WTC11 (cell line): Measurements from ENCODE around the gene SALL4.

Experiments used
- CBFB ChIP-seq: sonication (generic); formaldehyde crosslinking; IDR thresholded peaks from 2 replicates; pipeline ENCODE4 v1.8.1; 2022; ENCODE audit warnings: mild to moderate bottlenecking, low read depth, missing genetic modification reagents
- CTCF ChIP-seq: fragments of 200-600 bp; IDR thresholded peaks from 2 replicates; pipeline ENCODE4 v1.8.0; 2022; ENCODE audit warnings: antibody characterized with exemption
- E2F1 ChIP-seq: sonication (generic); formaldehyde crosslinking; IDR thresholded peaks from 2 replicates; pipeline ENCODE4 v1.8.0; 2022; ENCODE audit warnings: mild to moderate bottlenecking, missing genetic modification reagents
- ELF4 ChIP-seq: sonication (generic); formaldehyde crosslinking; IDR thresholded peaks from 2 replicates; pipeline ENCODE4 v1.8.1; 2022; ENCODE audit warnings: low read depth, mild to moderate bottlenecking, moderate library complexity, missing genetic modification reagents
- ETV6 ChIP-seq: sonication (generic); formaldehyde crosslinking; IDR thresholded peaks from 2 replicates; pipeline ENCODE4 v1.8.1; 2022; ENCODE audit warnings: mild to moderate bottlenecking, missing genetic modification reagents
- FOXJ3 ChIP-seq: sonication (generic); formaldehyde crosslinking; IDR thresholded peaks from 2 replicates; pipeline ENCODE4 v1.9.0; 2021; ENCODE audit warnings: missing genetic modification reagents, mild to moderate bottlenecking, borderline replicate concordance
- IRF2 ChIP-seq: sonication (generic); formaldehyde crosslinking; IDR thresholded peaks from 2 replicates; pipeline ENCODE4 v1.8.0; 2022; ENCODE audit warnings: low read depth, missing genetic modification reagents, borderline replicate concordance
- KAT7 ChIP-seq: sonication (generic); formaldehyde crosslinking; IDR thresholded peaks from 2 replicates; pipeline ENCODE4 v1.8.1; 2023; ENCODE audit warnings: missing genetic modification reagents, mild to moderate bottlenecking, borderline replicate concordance
- NR2C2 ChIP-seq: sonication (generic); formaldehyde crosslinking; IDR thresholded peaks from 2 replicates; pipeline ENCODE4 v1.8.0; 2022; ENCODE audit warnings: mild to moderate bottlenecking, missing genetic modification reagents
- NR3C1 ChIP-seq: sonication (generic); formaldehyde crosslinking; conservative IDR thresholded peaks from 2 replicates; pipeline ENCODE4 v1.8.1; 2023; ENCODE audit warnings: low read depth, mild to moderate bottlenecking, missing genetic modification reagents
- ZBTB21 ChIP-seq: sonication (generic); formaldehyde crosslinking; IDR thresholded peaks from 2 replicates; pipeline ENCODE4 v1.8.1; 2023; ENCODE audit warnings: mild to moderate bottlenecking, missing genetic modification reagents, borderline replicate concordance
- ZSCAN18 ChIP-seq: fragments of 250-450 bp; sonication (Bioruptor Pico); IDR thresholded peaks from 2 replicates; pipeline ENCODE4 v2.1.2; 2022; ENCODE audit warnings: mild to moderate bottlenecking, moderate library complexity
- TF ChIP-seq, protein P1 (sequence below): sonication (generic); formaldehyde crosslinking; IDR thresholded peaks from 2 replicates; pipeline ENCODE4 v1.8.0; 2022; ENCODE audit warnings: mild to moderate bottlenecking, missing genetic modification reagents
- TF ChIP-seq, protein P2 (sequence below): sonication (generic); formaldehyde crosslinking; IDR thresholded peaks from 2 replicates; pipeline ENCODE4 v1.8.1; 2023; ENCODE audit warnings: mild to moderate bottlenecking, missing genetic modification reagents, borderline replicate concordance

- TF ChIP-seq ETV6 (CRISPR knock-in tag) (no peak), FOXJ3 (CRISPR knock-in tag) (no peak), NR2C2 (CRISPR knock-in tag) (no peak), CTCF (no peak), IRF2 (CRISPR knock-in tag) (no peak), ELF4 (CRISPR knock-in tag) (no peak), ZBTB21 (CRISPR knock-in tag) (no peak), CBFB (CRISPR knock-in tag) (no peak), ZSCAN18 (CRISPR knock-in tag) (no peak), NR3C1 (CRISPR knock-in tag) (no peak), KAT7 (no peak), E2F1 (CRISPR knock-in tag) (no peak)
- TF ChIP-seq, protein P1, sequence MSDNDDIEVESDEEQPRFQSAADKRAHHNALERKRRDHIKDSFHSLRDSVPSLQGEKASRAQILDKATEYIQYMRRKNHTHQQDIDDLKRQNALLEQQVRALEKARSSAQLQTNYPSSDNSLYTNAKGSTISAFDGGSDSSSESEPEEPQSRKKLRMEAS (CRISPR knock-in tag): no peak
- TF ChIP-seq, protein P2, sequence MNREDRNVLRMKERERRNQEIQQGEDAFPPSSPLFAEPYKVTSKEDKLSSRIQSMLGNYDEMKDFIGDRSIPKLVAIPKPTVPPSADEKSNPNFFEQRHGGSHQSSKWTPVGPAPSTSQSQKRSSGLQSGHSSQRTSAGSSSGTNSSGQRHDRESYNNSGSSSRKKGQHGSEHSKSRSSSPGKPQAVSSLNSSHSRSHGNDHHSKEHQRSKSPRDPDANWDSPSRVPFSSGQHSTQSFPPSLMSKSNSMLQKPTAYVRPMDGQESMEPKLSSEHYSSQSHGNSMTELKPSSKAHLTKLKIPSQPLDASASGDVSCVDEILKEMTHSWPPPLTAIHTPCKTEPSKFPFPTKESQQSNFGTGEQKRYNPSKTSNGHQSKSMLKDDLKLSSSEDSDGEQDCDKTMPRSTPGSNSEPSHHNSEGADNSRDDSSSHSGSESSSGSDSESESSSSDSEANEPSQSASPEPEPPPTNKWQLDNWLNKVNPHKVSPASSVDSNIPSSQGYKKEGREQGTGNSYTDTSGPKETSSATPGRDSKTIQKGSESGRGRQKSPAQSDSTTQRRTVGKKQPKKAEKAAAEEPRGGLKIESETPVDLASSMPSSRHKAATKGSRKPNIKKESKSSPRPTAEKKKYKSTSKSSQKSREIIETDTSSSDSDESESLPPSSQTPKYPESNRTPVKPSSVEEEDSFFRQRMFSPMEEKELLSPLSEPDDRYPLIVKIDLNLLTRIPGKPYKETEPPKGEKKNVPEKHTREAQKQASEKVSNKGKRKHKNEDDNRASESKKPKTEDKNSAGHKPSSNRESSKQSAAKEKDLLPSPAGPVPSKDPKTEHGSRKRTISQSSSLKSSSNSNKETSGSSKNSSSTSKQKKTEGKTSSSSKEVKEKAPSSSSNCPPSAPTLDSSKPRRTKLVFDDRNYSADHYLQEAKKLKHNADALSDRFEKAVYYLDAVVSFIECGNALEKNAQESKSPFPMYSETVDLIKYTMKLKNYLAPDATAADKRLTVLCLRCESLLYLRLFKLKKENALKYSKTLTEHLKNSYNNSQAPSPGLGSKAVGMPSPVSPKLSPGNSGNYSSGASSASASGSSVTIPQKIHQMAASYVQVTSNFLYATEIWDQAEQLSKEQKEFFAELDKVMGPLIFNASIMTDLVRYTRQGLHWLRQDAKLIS: no peak
Measured at GRCh38 chr20:51837876-51838420, 35.6 kb upstream of the SALL4 start.
